GM23338 (cell line): ENCODE results near the gene NR2C2. TPM values are rescaled to one million over a fixed set of nuclear protein-coding genes. Genes with fewer than 3 reads are reported as not detected.

ENCODE experiments used
- ATAC-seq: fragments of 200-7000 bp; cut with Tn5 transposase; 3 replicates; pipeline ENCODE4 v1.9.1; 2020
- DNase-seq: peaks from one replicate; pipeline ENCODE4 v3.0.0-alpha.2; 2015; ENCODE audit warnings: low spot score
- H2AFZ ChIP-seq: fragments of 200-600 bp; sonication (generic); 2 replicates; pipeline ENCODE4 v1.8.0; 2016; ENCODE audit warnings: antibody characterized with exemption, mild to moderate bottlenecking, moderate library complexity
- H3F3A ChIP-seq: fragments of 200-600 bp; sonication (generic); replicated peaks from 2 replicates; pipeline ENCODE4 v1.8.0; 2017; ENCODE audit warnings: antibody characterized with exemption, mixed run types, low read depth
- H3K27ac ChIP-seq: fragments of 200-600 bp; sonication (generic); 2 replicates; pipeline ENCODE4 v1.6.1; 2016; ENCODE audit warnings: low read depth
- H3K27me3 ChIP-seq: fragments of 200-600 bp; sonication (generic); 2 replicates; pipeline ENCODE4 v1.8.0; 2016; ENCODE audit warnings: mild to moderate bottlenecking, mixed run types, moderate library complexity; ENCODE audit not compliant: insufficient read depth
- H3K36me3 ChIP-seq: fragments of 200-600 bp; sonication (generic); 2 replicates; pipeline ENCODE4 v1.8.0; 2016; ENCODE audit warnings: mild to moderate bottlenecking; ENCODE audit not compliant: insufficient read depth
- H3K4me1 ChIP-seq: fragments of 200-600 bp; sonication (generic); 2 replicates; pipeline ENCODE4 v1.8.0; 2016; ENCODE audit warnings: mild to moderate bottlenecking, moderate library complexity; ENCODE audit not compliant: insufficient read depth
- H3K4me2 ChIP-seq: fragments of 200-600 bp; sonication (generic); 2 replicates; pipeline ENCODE4 v1.7.1; 2017; ENCODE audit warnings: mixed run types
- H3K4me3 ChIP-seq: fragments of 200-600 bp; sonication (generic); 2 replicates; pipeline ENCODE4 v1.6.1; 2016; ENCODE audit warnings: mixed run types
- H3K79me2 ChIP-seq: fragments of 200-600 bp; sonication (generic); replicated peaks from 2 replicates; pipeline ENCODE4 v1.8.0; 2017; ENCODE audit warnings: mild to moderate bottlenecking; ENCODE audit not compliant: insufficient read depth
- H3K9me2 ChIP-seq: fragments of 200-600 bp; sonication (generic); 2 replicates; pipeline ENCODE4 v1.8.0; 2017; ENCODE audit not compliant: insufficient read depth
- H4K20me1 ChIP-seq: fragments of 200-600 bp; sonication (generic); replicated peaks from 2 replicates; pipeline ENCODE4 v1.8.0; 2017; ENCODE audit warnings: mild to moderate bottlenecking; ENCODE audit not compliant: insufficient read depth
- H3K27ac Mint-ChIP-seq: 2 replicates; pipeline ENCODE4 v1.8.0; 2020; ENCODE audit warnings: inconsistent platforms, mild to moderate bottlenecking, moderate library complexity, mixed read lengths
- H3K27me3 Mint-ChIP-seq: 3 replicates; pipeline ENCODE4 v1.8.0; 2022; ENCODE audit warnings: low read depth, mild to moderate bottlenecking, moderate library complexity, mixed read lengths, inconsistent platforms; ENCODE audit not compliant: insufficient read depth, poor library complexity
- H3K36me3 Mint-ChIP-seq: 3 replicates; pipeline ENCODE4 v1.8.0; 2021; ENCODE audit warnings: low read depth, mild to moderate bottlenecking, inconsistent platforms, moderate library complexity, mixed read lengths
- H3K4me1 Mint-ChIP-seq: 3 replicates; pipeline ENCODE4 v1.8.0; 2020; ENCODE audit warnings: mild to moderate bottlenecking, inconsistent platforms, mixed read lengths
- H3K4me3 Mint-ChIP-seq: 3 replicates; pipeline ENCODE4 v1.8.0; 2021; ENCODE audit warnings: moderate library complexity, mild to moderate bottlenecking, inconsistent platforms, mixed read lengths
- H3K9me3 Mint-ChIP-seq: 3 replicates; pipeline ENCODE4 v1.8.0; 2020; ENCODE audit warnings: moderate library complexity, mild to moderate bottlenecking, inconsistent platforms, mixed read lengths
- CREB1 ChIP-seq: fragments of 250-450 bp; sonication (Bioruptor Pico); IDR thresholded peaks from 2 replicates; pipeline ENCODE4 v1.5.0; 2020; ENCODE audit warnings: low read depth, mild to moderate bottlenecking, moderate library complexity
- ETS1 ChIP-seq: IDR thresholded peaks from 2 replicates; pipeline ENCODE4 v1.6.1; 2016; ENCODE audit warnings: antibody characterized with exemption
- EZH2 ChIP-seq: fragments of 200-600 bp; sonication (generic); IDR thresholded peaks from one replicate; pipeline ENCODE4 v1.8.0; 2017; ENCODE audit warnings: antibody characterized with exemption, mild to moderate bottlenecking, low read depth; ENCODE audit not compliant: unreplicated experiment
- EZH2phosphoT487 ChIP-seq: fragments of 200-600 bp; sonication (generic); IDR thresholded peaks from one replicate; pipeline ENCODE4 v1.8.1; 2018; ENCODE audit warnings: antibody characterized with exemption; ENCODE audit not compliant: unreplicated experiment
- JUNB ChIP-seq: IDR thresholded peaks from one replicate; pipeline ENCODE4 v1.6.1; 2016; ENCODE audit warnings: antibody characterized with exemption; ENCODE audit not compliant: unreplicated experiment
- NANOG ChIP-seq: IDR thresholded peaks from 2 replicates; pipeline ENCODE4 v1.6.1; 2016; ENCODE audit warnings: antibody characterized with exemption, borderline replicate concordance
- POLR2AphosphoS5 ChIP-seq: IDR thresholded peaks from 2 replicates; pipeline ENCODE4 v1.6.1; 2016; ENCODE audit warnings: antibody characterized with exemption, low read depth
- STAT1 ChIP-seq: IDR thresholded peaks from one replicate; pipeline ENCODE4 v1.6.1; 2016; ENCODE audit warnings: antibody characterized with exemption; ENCODE audit not compliant: unreplicated experiment
- ZNF114 ChIP-seq: fragments of 250-450 bp; sonication (Bioruptor Pico); IDR thresholded peaks from 2 replicates; pipeline ENCODE4 v1.5.0; 2020; ENCODE audit warnings: mild to moderate bottlenecking, moderate library complexity
- ZNF331 ChIP-seq: fragments of 250-450 bp; sonication (Bioruptor Pico); IDR thresholded peaks from 2 replicates; pipeline ENCODE4 v1.5.0; 2020; ENCODE audit warnings: low read depth, mild to moderate bottlenecking, moderate library complexity
- ZNF462 ChIP-seq: fragments of 250-450 bp; sonication (Bioruptor Pico); IDR thresholded peaks from 2 replicates; pipeline ENCODE4 v1.5.0; 2020; ENCODE audit warnings: mild to moderate bottlenecking, moderate library complexity
- polyA plus RNA-seq: library from polyadenylated mRNA; unstranded; fragments of >200 nt; fragmentation: Nextera tagmentation; extraction: Ambion mirVana; gene quantifications from 2 replicates; pipeline ENCODE4 v1.2.1, GENCODE V29; 2016
- total RNA-seq: library from RNA; depleted of rRNA; stranded (reverse); fragments of >200 nt; shearing (Covaris generic); gene quantifications from 2 replicates; pipeline ENCODE4 v1.2.3, GENCODE V29; 2014
- TF ChIP-seq, protein P1 (sequence below), 2 experiments: fragments of 200-600 bp in 1 of 2; sonication (generic) in 1 of 2; conservative IDR thresholded peaks; 2 replicates each; pipeline versions ENCODE4 v1.5.1 to v1.6.1; 2016 to 2017; ENCODE audit warnings: antibody characterized with exemption in 2 of 2, low read depth in 2 of 2, mild to moderate bottlenecking in 2 of 2, moderate library complexity in 1 of 2
- TF ChIP-seq, protein P2 (sequence below): IDR thresholded peaks from one replicate; pipeline ENCODE4 v1.6.1; 2018; ENCODE audit warnings: antibody characterized with exemption; ENCODE audit not compliant: unreplicated experiment

The NR2C2 gene
- total and polyA plus RNA-seq, 2 experiments from 2014 or later: 12.0 to 57.2 TPM

DNA sequence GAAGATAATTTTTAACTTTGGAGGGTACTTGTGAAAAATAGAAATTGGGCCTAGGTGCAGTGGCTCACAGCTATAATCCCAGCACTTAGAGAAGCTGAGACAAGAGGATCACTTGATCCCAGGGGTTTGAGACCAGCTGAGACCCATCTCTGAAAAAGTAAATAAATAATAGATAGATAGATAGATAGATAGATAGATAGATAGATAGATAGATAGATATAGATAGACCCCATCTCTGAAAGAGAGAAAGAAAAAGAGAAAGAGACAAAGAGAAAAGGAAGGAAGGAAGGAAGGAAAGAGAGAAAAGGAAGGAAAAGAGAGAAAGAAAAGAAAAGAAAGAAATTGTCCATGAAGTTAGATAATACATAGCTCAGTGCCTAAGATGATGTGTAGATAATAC, 82.2 kb downstream of the NR2C2 start:
- no peak overlapping the region for H3K4me3 ChIP-seq
- H3K27me3 Mint-ChIP-seq: peaks cover 6% of the 10 kb centered on the region
- H3K9me2 ChIP-seq: no peaks in the 10 kb centered on the region
- H3K4me1 ChIP-seq: peaks cover 3% of the 10 kb centered on the region
- TF ChIP-seq, protein P1, sequence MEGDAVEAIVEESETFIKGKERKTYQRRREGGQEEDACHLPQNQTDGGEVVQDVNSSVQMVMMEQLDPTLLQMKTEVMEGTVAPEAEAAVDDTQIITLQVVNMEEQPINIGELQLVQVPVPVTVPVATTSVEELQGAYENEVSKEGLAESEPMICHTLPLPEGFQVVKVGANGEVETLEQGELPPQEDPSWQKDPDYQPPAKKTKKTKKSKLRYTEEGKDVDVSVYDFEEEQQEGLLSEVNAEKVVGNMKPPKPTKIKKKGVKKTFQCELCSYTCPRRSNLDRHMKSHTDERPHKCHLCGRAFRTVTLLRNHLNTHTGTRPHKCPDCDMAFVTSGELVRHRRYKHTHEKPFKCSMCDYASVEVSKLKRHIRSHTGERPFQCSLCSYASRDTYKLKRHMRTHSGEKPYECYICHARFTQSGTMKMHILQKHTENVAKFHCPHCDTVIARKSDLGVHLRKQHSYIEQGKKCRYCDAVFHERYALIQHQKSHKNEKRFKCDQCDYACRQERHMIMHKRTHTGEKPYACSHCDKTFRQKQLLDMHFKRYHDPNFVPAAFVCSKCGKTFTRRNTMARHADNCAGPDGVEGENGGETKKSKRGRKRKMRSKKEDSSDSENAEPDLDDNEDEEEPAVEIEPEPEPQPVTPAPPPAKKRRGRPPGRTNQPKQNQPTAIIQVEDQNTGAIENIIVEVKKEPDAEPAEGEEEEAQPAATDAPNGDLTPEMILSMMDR (conservative IDR thresholded peaks at IDR 0.05; ENCODE audit: low read depth in 2 of 2): no peak
- TF ChIP-seq, protein P2, sequence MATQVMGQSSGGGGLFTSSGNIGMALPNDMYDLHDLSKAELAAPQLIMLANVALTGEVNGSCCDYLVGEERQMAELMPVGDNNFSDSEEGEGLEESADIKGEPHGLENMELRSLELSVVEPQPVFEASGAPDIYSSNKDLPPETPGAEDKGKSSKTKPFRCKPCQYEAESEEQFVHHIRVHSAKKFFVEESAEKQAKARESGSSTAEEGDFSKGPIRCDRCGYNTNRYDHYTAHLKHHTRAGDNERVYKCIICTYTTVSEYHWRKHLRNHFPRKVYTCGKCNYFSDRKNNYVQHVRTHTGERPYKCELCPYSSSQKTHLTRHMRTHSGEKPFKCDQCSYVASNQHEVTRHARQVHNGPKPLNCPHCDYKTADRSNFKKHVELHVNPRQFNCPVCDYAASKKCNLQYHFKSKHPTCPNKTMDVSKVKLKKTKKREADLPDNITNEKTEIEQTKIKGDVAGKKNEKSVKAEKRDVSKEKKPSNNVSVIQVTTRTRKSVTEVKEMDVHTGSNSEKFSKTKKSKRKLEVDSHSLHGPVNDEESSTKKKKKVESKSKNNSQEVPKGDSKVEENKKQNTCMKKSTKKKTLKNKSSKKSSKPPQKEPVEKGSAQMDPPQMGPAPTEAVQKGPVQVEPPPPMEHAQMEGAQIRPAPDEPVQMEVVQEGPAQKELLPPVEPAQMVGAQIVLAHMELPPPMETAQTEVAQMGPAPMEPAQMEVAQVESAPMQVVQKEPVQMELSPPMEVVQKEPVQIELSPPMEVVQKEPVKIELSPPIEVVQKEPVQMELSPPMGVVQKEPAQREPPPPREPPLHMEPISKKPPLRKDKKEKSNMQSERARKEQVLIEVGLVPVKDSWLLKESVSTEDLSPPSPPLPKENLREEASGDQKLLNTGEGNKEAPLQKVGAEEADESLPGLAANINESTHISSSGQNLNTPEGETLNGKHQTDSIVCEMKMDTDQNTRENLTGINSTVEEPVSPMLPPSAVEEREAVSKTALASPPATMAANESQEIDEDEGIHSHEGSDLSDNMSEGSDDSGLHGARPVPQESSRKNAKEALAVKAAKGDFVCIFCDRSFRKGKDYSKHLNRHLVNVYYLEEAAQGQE: no peak
- TF ChIP-seq STAT1 (no peak), ZNF462 (CRISPR knock-in tag) (no peak), EZH2phosphoT487 (no peak), ZNF331 (CRISPR knock-in tag) (no peak), CREB1 (CRISPR knock-in tag) (no peak), NANOG (no peak), EZH2 (no peak), POLR2AphosphoS5 (no peak), ETS1 (no peak), ZNF114 (CRISPR knock-in tag) (no peak), JUNB (no peak)
- H2AFZ ChIP-seq: no peak overlapping the region
- H3K4me3 Mint-ChIP-seq: no peak overlapping the region
- H4K20me1 ChIP-seq: peaks cover 26% of the 10 kb centered on the region
- no peaks in the 10 kb centered on the region for H3K9me3 Mint-ChIP-seq
- H3F3A ChIP-seq: no peaks in the 10 kb centered on the region
- peaks cover 82% of the 10 kb centered on the region for H3K36me3 Mint-ChIP-seq
- H3K79me2 ChIP-seq: no peaks in the 10 kb centered on the region
- H3K27me3 ChIP-seq: no peaks in the 10 kb centered on the region
- no peak for DNase-seq
- H3K36me3 ChIP-seq: peaks cover 45% of the 10 kb centered on the region
- H3K4me2 ChIP-seq: no peak overlapping the region
- H3K27ac ChIP-seq: no peak overlapping the region
- H3K4me1 Mint-ChIP-seq: peaks cover 9% of the 10 kb centered on the region
- H3K27ac Mint-ChIP-seq: no peak overlapping the region
- no peak for ATAC-seq
